GM18907 (cell line): ENCODE measurements around the gene SELENOT.

Experiments used
- ATAC-seq: cut with Tn5 transposase; IDR thresholded peaks from one replicate; pipeline ENCODE4 v1.9.1; 2021; ENCODE audit warnings: mild to moderate bottlenecking, moderate library complexity; ENCODE audit not compliant: unreplicated experiment

The SELENOT gene

GRCh38 chr3:150662410-150663200 is 59.5 kb downstream of the SELENOT start:
- no peak for ATAC-seq

- ATAC-seq, result no peak
Measured at GRCh38 chr3:150663461-150663860, 60.3 kb downstream of the SELENOT start.

GRCh38 chr3:150666167-150666566 is 63.0 kb downstream of the SELENOT start:
- no peak for ATAC-seq

- ATAC-seq, result no peak
Measured at GRCh38 chr3:150673966-150674365, 70.8 kb downstream of the SELENOT start.

GRCh38 chr3:150675587-150675986 is 72.5 kb downstream of the SELENOT start:
- no peak for ATAC-seq
